Suprapubic skin (tissue), 4 donors: Measurements from ENCODE around the gene FOXN3.

Experiments used
- CTCF ChIP-seq, 2 donors: fragments of 200-600 bp in 1 of 2; fragments of 450-650 bp in 1 of 2; sonication (generic) in 1 of 2; IDR thresholded peaks; one replicate each; pipeline ENCODE4 v1.5.1; 2016 to 2019; ENCODE audit warnings: antibody characterized with exemption in 2 of 2, mild to moderate bottlenecking in 1 of 2, moderate library complexity in 1 of 2
- EP300 ChIP-seq: sonication (generic); formaldehyde crosslinking; IDR thresholded peaks from one replicate; pipeline ENCODE4 v1.6.1; 2017; ENCODE audit warnings: antibody characterized with exemption
- POLR2A ChIP-seq, 2 donors: fragments of 450-650 bp; IDR thresholded peaks; one replicate each; pipeline ENCODE4 v1.6.1; 2017; ENCODE audit warnings: antibody characterized with exemption in 2 of 2, mild to moderate bottlenecking in 2 of 2, moderate library complexity in 2 of 2
- POLR2AphosphoS5 ChIP-seq, 3 donors: sonication (generic); formaldehyde crosslinking; IDR thresholded peaks; one replicate each; pipeline ENCODE4 v1.6.1; 2017; ENCODE audit warnings: antibody characterized with exemption in 3 of 3

GRCh38 chr14:89320381-89321000 is 96.5 kb downstream of the FOXN3 start:
- TF ChIP-seq CTCF (IDR thresholded peaks at IDR 0.05) (no peak), EP300 (no peak), POLR2AphosphoS5 (IDR thresholded peaks at IDR 0.05) (no peak), POLR2A (IDR thresholded peaks at IDR 0.05) (no peak)
